OCI-LY3 (cell line): Measurements from ENCODE around the gene FILIP1L.

ENCODE experiments used
- H2AFZ ChIP-seq: fragments of 200-600, 300-600 bp; shearing (Covaris generic); 2 replicates; pipeline ENCODE4 v1.6.0; 2014; ENCODE audit warnings: antibody characterized with exemption, low read depth, low read length
- H3K27ac ChIP-seq: fragments of 200-600, 300-600 bp; sonication (generic); 2 replicates; pipeline ENCODE4 v1.5.1; 2014; ENCODE audit warnings: mild to moderate bottlenecking, low read length, moderate library complexity, mixed read lengths
- H3K27me3 ChIP-seq: fragments of 200-600, 300-600 bp; sonication (generic); 2 replicates; pipeline ENCODE4 v1.6.1; 2014; ENCODE audit warnings: low read depth, low read length, mixed read lengths
- H3K36me3 ChIP-seq: fragments of 200-600, 300-600 bp; sonication (generic); replicated peaks from 2 replicates; pipeline ENCODE3; 2014; ENCODE audit warnings: low read depth, low read length, mixed read lengths
- H3K4me1 ChIP-seq: fragments of 300-600, 200-600 bp; sonication (generic); 2 replicates; pipeline ENCODE4 v1.6.1; 2014; ENCODE audit warnings: low read length, mixed read lengths
- H3K4me2 ChIP-seq: fragments of 200-600, 300-600 bp; sonication (generic); 2 replicates; pipeline ENCODE4 v1.6.1; 2014; ENCODE audit warnings: low read length, mixed read lengths
- H3K4me3 ChIP-seq: fragments of 300-600, 200-600 bp; sonication (generic); 2 replicates; pipeline ENCODE4 v1.5.1; 2014; ENCODE audit warnings: antibody characterized with exemption, mild to moderate bottlenecking, low read length, moderate library complexity
- H3K79me2 ChIP-seq: fragments of 300-600, 200-600 bp; shearing (Covaris generic); 2 replicates; pipeline ENCODE4 v1.6.1; 2014; ENCODE audit warnings: mild to moderate bottlenecking, low read length, mixed read lengths
- H3K9ac ChIP-seq: fragments of 300-600, 200-600 bp; shearing (Covaris generic); 2 replicates; pipeline ENCODE4 v1.6.0; 2014; ENCODE audit warnings: mild to moderate bottlenecking, low read length, moderate library complexity
- H3K9me3 ChIP-seq: fragments of 200-600, 300-600 bp; shearing (Covaris generic); 2 replicates; pipeline ENCODE4 v1.6.1; 2014; ENCODE audit warnings: low read length, mixed read lengths; ENCODE audit not compliant: insufficient read depth
- H4K20me1 ChIP-seq: fragments of 200-600, 300-600 bp; sonication (generic); 2 replicates; pipeline ENCODE4 v1.6.1; 2016; ENCODE audit warnings: low read length, mixed read lengths; ENCODE audit not compliant: insufficient read depth
- CTCF ChIP-seq: fragments of 200-600, 300-600 bp; sonication (generic); IDR thresholded peaks from 2 replicates; pipeline ENCODE4 v1.5.1; 2014; ENCODE audit warnings: antibody characterized with exemption, low read length, low read depth
- EZH2phosphoT487 ChIP-seq: fragments of 200-600 bp; shearing (Covaris generic); IDR thresholded peaks from 2 replicates; pipeline ENCODE4 v1.6.1; 2018; ENCODE audit warnings: antibody characterized with exemption, mixed run types, low read depth

The FILIP1L gene

GRCh38 chr3:100003609-100004503 is 110.4 kb downstream of the FILIP1L start:
- Histone ChIP-seq H3K79me2 (peaks cover 10% of the 10 kb centered on the region; the same call in 1 of the 2 replicates), H3K4me2 (peak overlapping the region; percentile 79), H3K36me3 (no peaks in the 10 kb centered on the region), H3K4me1 (peaks cover 29% of the 10 kb centered on the region), H3K9ac (no peak overlapping the region), H3K4me3 (peak overlapping the region; percentile 51), H3K9me3 (no peaks in the 10 kb centered on the region), H3K27ac (peak overlapping the region; percentile 35; the same call in 1 of the 2 replicates), H4K20me1 (peaks cover 4% of the 10 kb centered on the region; the same call in 1 of the 2 replicates), H2AFZ (no peak overlapping the region), H3K27me3 (no peaks in the 10 kb centered on the region)
- TF ChIP-seq EZH2phosphoT487 = no peak
- TF ChIP-seq CTCF = no peak

GRCh38 chr3:100002599-100003350 is 111.5 kb downstream of the FILIP1L start:
- H3K4me3 ChIP-seq = no peak overlapping the region
- H3K4me1 ChIP-seq = peaks cover 29% of the 10 kb centered on the region
- no peak overlapping the region for H2AFZ ChIP-seq
- no peaks in the 10 kb centered on the region for H3K27me3 ChIP-seq
- TF ChIP-seq CTCF (no peak), EZH2phosphoT487 (no peak)
- no peak overlapping the region; the same call in 1 of the 2 replicates for H3K4me2 ChIP-seq
- H3K36me3 ChIP-seq = no peaks in the 10 kb centered on the region
- no peak overlapping the region for H3K9ac ChIP-seq
- H3K79me2 ChIP-seq = peaks cover 10% of the 10 kb centered on the region; the same call in 1 of the 2 replicates
- no peak overlapping the region for H3K27ac ChIP-seq
- H4K20me1 ChIP-seq = peaks cover 4% of the 10 kb centered on the region; the same call in 1 of the 2 replicates
- H3K9me3 ChIP-seq = no peaks in the 10 kb centered on the region

- TF ChIP-seq EZH2phosphoT487 (no peak), CTCF (no peak)
- H3K4me3 ChIP-seq = no peak overlapping the region
Observed at GRCh38 chr3:100001526-100002270, 112.6 kb downstream of the FILIP1L start.

More at GRCh38 chr3:100001526-100002270, 112.6 kb downstream of the FILIP1L start:
- H3K9me3 ChIP-seq = no peaks in the 10 kb centered on the region
- no peaks in the 10 kb centered on the region for H3K27me3 ChIP-seq
- no peak overlapping the region for H2AFZ ChIP-seq
- H3K4me2 ChIP-seq = no peak overlapping the region
- no peak overlapping the region for H3K9ac ChIP-seq
- peaks cover 10% of the 10 kb centered on the region; the same call in 1 of the 2 replicates for H3K79me2 ChIP-seq
- no peak overlapping the region for H3K27ac ChIP-seq
- H4K20me1 ChIP-seq = peaks cover 4% of the 10 kb centered on the region; the same call in 1 of the 2 replicates
- no peaks in the 10 kb centered on the region for H3K36me3 ChIP-seq
- H3K4me1 ChIP-seq = peaks cover 29% of the 10 kb centered on the region
